NCI-H1105 treated with DMSO at 0.1 percent for 48 hours (cell line): ENCODE results near the gene TSPAN12.
"Not testable (repeated sequence)": the region's sequence is repeated elsewhere in the genome, so short reads cannot be mapped to it uniquely, and the experiment has no call there.

ENCODE experiments used
- DNase-seq: peaks from one replicate; lab custom pipeline; 2025; lab: John Stamatoyannopoulos, UW

TSPAN12 gene

GRCh38 chr7:120805636-120806388, 52.1 kb downstream of the TSPAN12 start:
- peak; percentile 74 for DNase-seq

- no peak for DNase-seq
These were observed 55.2 kb downstream of the TSPAN12 start for GRCh38 chr7:120802751-120803150.

GRCh38 chr7:120799813-120800475, 58.0 kb downstream of the TSPAN12 start:
- DNase-seq, result no peak

- no peak for DNase-seq
These were observed 58.8 kb downstream of the TSPAN12 start for GRCh38 chr7:120799147-120799546.

- DNase-seq, result no peak
These were observed 60.8 kb downstream of the TSPAN12 start for GRCh38 chr7:120797026-120797645.

GRCh38 chr7:120794106-120794729, 63.7 kb downstream of the TSPAN12 start:
- DNase-seq, result peak; percentile 9

GRCh38 chr7:120793213-120793936, 64.6 kb downstream of the TSPAN12 start:
- no peak for DNase-seq

GRCh38 chr7:120792861-120793130, 65.1 kb downstream of the TSPAN12 start:
- no peak for DNase-seq

GRCh38 chr7:120792091-120792860, 65.7 kb downstream of the TSPAN12 start:
- DNase-seq, result peak; percentile 45

- DNase-seq, result no peak
These were observed 72.8 kb downstream of the TSPAN12 start for GRCh38 chr7:120785095-120785494.

- no peak for DNase-seq
These were observed 74.2 kb downstream of the TSPAN12 start for GRCh38 chr7:120783721-120784120.

GRCh38 chr7:120783273-120783672, 74.7 kb downstream of the TSPAN12 start:
- DNase-seq, result no peak

GRCh38 chr7:120781924-120782323, 76.0 kb downstream of the TSPAN12 start:
- not testable (repeated sequence) for DNase-seq

GRCh38 chr7:120780938-120781337, 77.0 kb downstream of the TSPAN12 start:
- DNase-seq, result no peak

- not testable (repeated sequence) for DNase-seq
These were observed 77.5 kb downstream of the TSPAN12 start for GRCh38 chr7:120780451-120780850.

- DNase-seq, result not testable (repeated sequence)
These were observed 78.9 kb downstream of the TSPAN12 start for GRCh38 chr7:120779078-120779477.

GRCh38 chr7:120775755-120776154, 82.2 kb downstream of the TSPAN12 start:
- no peak for DNase-seq

- DNase-seq, result no peak
These were observed 83.5 kb downstream of the TSPAN12 start for GRCh38 chr7:120774481-120774880.

- no peak for DNase-seq
These were observed 87.7 kb downstream of the TSPAN12 start for GRCh38 chr7:120770206-120770605.

GRCh38 chr7:120760851-120761250, 97.1 kb downstream of the TSPAN12 start:
- no peak for DNase-seq

- no peak for DNase-seq
These were observed 97.9 kb downstream of the TSPAN12 start for GRCh38 chr7:120760050-120760449.
